IPS-20b (cell line): ENCODE data around the gene PRPF31.
"Not testable (repeated sequence)": the region's sequence is repeated elsewhere in the genome, so short reads cannot be mapped to it uniquely, and the experiment has no call there.

Experiments
- H3K27ac ChIP-seq: one replicate; pipeline ENCODE4 v1.5.1; 2013; ENCODE audit warnings: low read length
- H3K27me3 ChIP-seq: 2 replicates; pipeline ENCODE4 v1.6.1; 2013; ENCODE audit warnings: mild to moderate bottlenecking, low read length, inconsistent platforms; ENCODE audit not compliant: insufficient read depth
- H3K36me3 ChIP-seq: 2 replicates; pipeline ENCODE4 v1.6.1; 2013; ENCODE audit warnings: low read depth, mild to moderate bottlenecking, inconsistent platforms, low read length, moderate library complexity; ENCODE audit not compliant: insufficient read depth
- H3K4me1 ChIP-seq: 2 replicates; pipeline ENCODE4 v1.6.1; 2013; ENCODE audit warnings: mild to moderate bottlenecking, control low read depth, inconsistent platforms, low read length, moderate library complexity; ENCODE audit not compliant: insufficient read depth
- H3K4me3 ChIP-seq: 2 replicates; pipeline ENCODE4 v1.5.1; 2013; ENCODE audit warnings: mild to moderate bottlenecking, low read length, inconsistent platforms
- H3K9ac ChIP-seq: 2 replicates; pipeline ENCODE4 v1.6.1; 2013; ENCODE audit warnings: low read depth, mild to moderate bottlenecking, inconsistent platforms, low read length, moderate library complexity
- H3K9me3 ChIP-seq: 2 replicates; pipeline ENCODE4 v1.6.1; 2013; ENCODE audit warnings: mild to moderate bottlenecking, low read depth, low read length, inconsistent platforms; ENCODE audit not compliant: insufficient read depth

PRPF31 gene

GRCh38 chr19:54160182-54160811 lies 44.7 kb downstream of the PRPF31 start:
- Histone ChIP-seq H3K9me3 (no peaks in the 10 kb centered on the region), H3K4me3 (peak overlapping the region; percentile 81), H3K4me1 (no peaks in the 10 kb centered on the region), H3K36me3 (peaks cover 29% of the 10 kb centered on the region), H3K27me3 (peaks cover 6% of the 10 kb centered on the region; the same call in 1 of the 2 replicates), H3K9ac (peak overlapping the region; percentile 79; the same call in 1 of the 2 replicates), H3K27ac (peak overlapping the region; percentile 1)

- Histone ChIP-seq H3K27ac (no peak overlapping the region), H3K4me3 (peak overlapping the region; percentile 81), H3K27me3 (peaks cover 6% of the 10 kb centered on the region; the same call in 1 of the 2 replicates), H3K4me1 (no peaks in the 10 kb centered on the region), H3K9me3 (no peaks in the 10 kb centered on the region), H3K36me3 (peaks cover 24% of the 10 kb centered on the region), H3K9ac (peak overlapping the region; percentile 79; the same call in 1 of the 2 replicates)
These were observed 45.3 kb downstream of the PRPF31 start for GRCh38 chr19:54160854-54161253.

GRCh38 chr19:54162241-54162805 lies 46.8 kb downstream of the PRPF31 start:
- H3K4me3 ChIP-seq: peak overlapping the region; percentile 61; the same call in 1 of the 2 replicates
- no peak overlapping the region for H3K9ac ChIP-seq

DNA sequence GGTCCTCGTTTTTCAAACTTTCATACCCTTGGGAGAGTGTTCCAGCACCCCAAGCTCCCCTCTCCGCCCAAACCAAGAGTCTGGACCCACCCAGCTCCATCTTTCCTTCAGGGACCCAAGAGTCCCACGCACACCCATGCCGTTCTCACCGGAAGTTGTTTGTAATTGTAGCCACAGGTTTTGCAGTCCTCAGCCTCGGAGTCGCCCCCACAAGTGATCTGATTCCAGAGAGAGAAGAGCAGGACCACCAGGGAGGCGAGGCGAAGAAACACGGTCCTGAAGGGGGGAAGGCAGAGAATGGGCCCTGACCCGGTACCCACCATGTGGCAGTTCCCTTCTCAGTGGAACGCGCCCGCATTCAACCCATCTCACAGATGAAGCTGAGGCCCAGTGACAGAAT lies 47.3 kb downstream of the PRPF31 start:
- no peak overlapping the region for H3K9ac ChIP-seq
- peak overlapping the region; percentile 61; the same call in 1 of the 2 replicates for H3K4me3 ChIP-seq
- peaks cover 6% of the 10 kb centered on the region; the same call in 1 of the 2 replicates for H3K27me3 ChIP-seq
- H3K9me3 ChIP-seq: no peaks in the 10 kb centered on the region
- no peak overlapping the region for H3K27ac ChIP-seq
- H3K36me3 ChIP-seq: peaks cover 3% of the 10 kb centered on the region; the same call in 1 of the 2 replicates
- no peaks in the 10 kb centered on the region for H3K4me1 ChIP-seq

More at GRCh38 chr19:54162241-54162805, 46.8 kb downstream of the PRPF31 start:
- H3K9me3 ChIP-seq: no peaks in the 10 kb centered on the region
- H3K4me1 ChIP-seq: no peaks in the 10 kb centered on the region
- H3K36me3 ChIP-seq: peaks cover 9% of the 10 kb centered on the region; the same call in 1 of the 2 replicates
- peaks cover 6% of the 10 kb centered on the region; the same call in 1 of the 2 replicates for H3K27me3 ChIP-seq
- no peak overlapping the region for H3K27ac ChIP-seq

GRCh38 chr19:54164369-54165068 lies 49.0 kb downstream of the PRPF31 start:
- H3K4me3 ChIP-seq: peak overlapping the region; percentile 59; the same call in 1 of the 2 replicates
- no peak overlapping the region for H3K27ac ChIP-seq

GRCh38 chr19:54165222-54165621 lies 49.7 kb downstream of the PRPF31 start:
- H3K4me1 ChIP-seq: no peaks in the 10 kb centered on the region; the same call in 1 of the 2 replicates
- H3K4me3 ChIP-seq: no peak overlapping the region
- H3K9ac ChIP-seq: no peak overlapping the region
- H3K36me3 ChIP-seq: no peaks in the 10 kb centered on the region
- peaks cover 6% of the 10 kb centered on the region; the same call in 1 of the 2 replicates for H3K27me3 ChIP-seq
- no peaks in the 10 kb centered on the region for H3K9me3 ChIP-seq
- H3K27ac ChIP-seq: no peak overlapping the region

More at GRCh38 chr19:54164369-54165068, 49.0 kb downstream of the PRPF31 start:
- peaks cover 6% of the 10 kb centered on the region; the same call in 1 of the 2 replicates for H3K27me3 ChIP-seq
- H3K9me3 ChIP-seq: no peaks in the 10 kb centered on the region
- H3K9ac ChIP-seq: no peak overlapping the region
- no peaks in the 10 kb centered on the region for H3K36me3 ChIP-seq
- H3K4me1 ChIP-seq: no peaks in the 10 kb centered on the region; the same call in 1 of the 2 replicates

DNA sequence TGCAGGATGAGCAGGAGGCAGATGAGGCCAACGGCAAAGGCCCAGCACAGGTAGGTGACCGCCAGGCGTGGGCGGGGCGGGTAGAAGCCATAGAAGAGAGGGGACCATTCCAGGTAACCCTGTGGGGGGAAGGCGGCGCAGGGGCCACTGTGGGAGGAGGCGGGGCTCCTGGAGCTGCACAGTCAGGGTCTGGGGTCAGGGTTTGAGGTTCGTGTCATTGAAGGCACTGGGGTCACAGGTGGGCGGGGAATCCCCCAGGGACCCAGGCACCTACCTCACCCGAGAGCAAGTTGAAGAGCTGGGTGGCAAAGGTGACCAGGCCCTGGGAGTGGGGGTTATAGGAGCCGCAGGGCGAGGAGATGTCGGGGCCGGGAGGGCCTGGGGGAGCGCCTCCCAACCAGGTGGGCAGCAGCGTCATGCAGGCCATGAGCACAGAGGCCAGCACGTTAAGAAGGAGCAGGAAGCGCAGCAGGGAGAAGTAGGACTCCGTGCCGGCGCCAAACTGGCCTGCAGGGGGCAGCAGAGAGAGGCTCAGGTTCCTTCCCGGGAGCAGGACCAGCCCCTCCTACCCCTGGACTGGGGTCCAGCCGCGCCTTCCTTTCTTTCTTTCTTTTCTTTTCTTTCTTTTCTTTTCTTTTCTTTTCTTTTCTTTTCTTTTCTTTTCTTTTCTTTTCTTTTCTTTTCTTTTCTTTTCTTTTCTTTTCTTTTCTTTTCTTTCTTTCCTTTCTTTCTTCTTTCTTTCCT lies 52.8 kb downstream of the PRPF31 start:
- H3K27me3 ChIP-seq: peaks cover 4% of the 10 kb centered on the region; the same call in 1 of the 2 replicates
- H3K4me1 ChIP-seq: peaks cover under 1% of the 10 kb centered on the region; the same call in 1 of the 2 replicates
- no peaks in the 10 kb centered on the region for H3K36me3 ChIP-seq
- H3K9me3 ChIP-seq: no peaks in the 10 kb centered on the region
- no peak overlapping the region for H3K9ac ChIP-seq
- no peak overlapping the region for H3K4me3 ChIP-seq
- no peak overlapping the region for H3K27ac ChIP-seq

DNA sequence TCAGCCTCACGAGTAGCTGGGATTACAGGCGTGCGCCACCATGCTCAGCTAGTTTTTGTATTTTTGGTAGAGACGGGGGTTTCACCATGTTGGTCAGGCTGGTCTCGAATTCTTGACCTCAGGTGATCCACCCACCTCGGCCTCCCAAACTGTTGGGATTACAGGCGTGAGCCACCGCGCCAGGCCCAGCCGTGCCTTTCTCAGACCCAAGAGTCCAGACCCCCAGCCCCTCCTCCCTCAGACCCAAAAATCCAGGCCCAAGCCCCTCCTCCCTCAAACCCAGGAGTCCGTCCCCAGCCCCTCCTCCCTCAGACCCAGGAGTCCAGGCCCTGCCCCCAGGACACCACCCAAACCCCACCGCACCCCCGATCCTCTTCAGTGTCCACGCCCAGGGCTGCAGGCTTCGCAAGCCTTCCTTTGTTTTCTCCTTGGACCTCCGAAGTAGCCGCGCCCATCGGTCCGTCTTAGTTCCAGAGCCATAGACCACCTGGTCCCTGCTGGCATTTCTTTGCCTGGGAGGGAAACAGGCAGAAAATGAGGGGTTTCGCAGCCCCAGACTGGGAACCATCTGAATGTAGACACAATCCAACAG lies 53.7 kb downstream of the PRPF31 start:
- no peak overlapping the region for H3K9ac ChIP-seq
- H3K27ac ChIP-seq: no peak overlapping the region
- H3K4me3 ChIP-seq: no peak overlapping the region
- no peaks in the 10 kb centered on the region for H3K9me3 ChIP-seq
- H3K27me3 ChIP-seq: no peaks in the 10 kb centered on the region
- H3K4me1 ChIP-seq: peaks cover 3% of the 10 kb centered on the region; the same call in 1 of the 2 replicates
- H3K36me3 ChIP-seq: no peaks in the 10 kb centered on the region

- not testable (repeated sequence) for H3K36me3 ChIP-seq, H3K9me3 ChIP-seq, H3K4me3 ChIP-seq, H3K4me1 ChIP-seq, H3K9ac ChIP-seq, H3K27me3 ChIP-seq, H3K27ac ChIP-seq
These were observed 56.3 kb downstream of the PRPF31 start for GRCh38 chr19:54171736-54172431.

DNA sequence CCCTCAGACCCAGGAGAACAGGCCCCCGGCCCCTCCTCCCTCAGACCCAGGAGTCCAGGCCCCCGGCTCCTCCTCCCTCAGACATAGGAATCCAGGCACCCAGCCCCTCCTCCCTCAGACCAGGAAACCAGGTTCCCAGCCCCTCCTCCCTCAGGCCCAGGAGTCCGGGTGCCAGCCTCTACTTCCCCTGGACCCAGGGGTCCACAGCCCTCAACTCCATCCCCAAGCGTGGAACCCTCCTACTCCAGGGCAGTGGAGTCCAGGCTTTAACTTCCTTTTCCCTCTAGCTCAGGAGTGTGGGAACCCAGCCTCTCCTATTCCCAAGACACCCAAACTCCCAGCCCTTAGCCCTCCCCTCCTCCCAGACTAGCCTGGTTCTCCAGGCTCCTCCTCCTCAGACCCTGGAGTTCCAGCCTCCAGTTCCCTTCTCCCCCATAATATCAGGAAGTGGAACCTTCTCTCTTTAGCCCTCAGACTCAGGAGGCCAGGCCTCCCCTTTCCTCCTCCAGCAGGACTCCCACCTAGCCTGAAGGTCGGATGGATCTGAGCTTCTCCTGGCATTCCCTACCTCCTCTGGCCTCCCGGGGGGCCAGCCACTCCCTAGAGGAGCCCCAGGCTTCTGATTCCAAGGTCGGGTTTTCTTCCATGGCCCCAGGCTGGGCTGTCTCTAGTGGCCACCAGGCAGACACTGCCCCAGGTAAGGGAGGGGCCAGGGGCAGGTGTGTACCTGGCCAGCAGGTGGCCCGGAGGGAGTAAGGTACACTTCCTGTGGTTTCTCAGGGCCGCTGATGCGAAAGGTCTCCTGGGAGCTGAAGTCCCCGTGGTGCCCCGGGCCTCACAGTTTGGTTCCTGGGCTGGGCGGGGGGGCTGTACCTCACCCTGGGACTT lies 57.2 kb downstream of the PRPF31 start, which contains the start of gene TMC4:
TSS of gene TMC4 (minus strand) at position 690 of the 888 bp plus-strand sequence. CDS start at position 647, 43 bp downstream.
- Histone ChIP-seq H3K9me3 (no peaks in the 10 kb centered on the region), H3K36me3 (peaks cover 7% of the 10 kb centered on the region), H3K4me1 (peaks cover 3% of the 10 kb centered on the region; the same call in 1 of the 2 replicates), H3K27ac (peak within 1 kb of the TSS; percentile 32), H3K4me3 (peak within 1 kb of the TSS; percentile 63), H3K9ac (peak within 1 kb of the TSS; percentile 52; the same call in 1 of the 2 replicates), H3K27me3 (no peaks in the 10 kb centered on the region)
